ENCODE data around the gene SNTG2.

Gene SNTG2

GRCh38 chr2:964562-964961 lies 13.9 kb downstream of the SNTG2 start:
- H2AFZ ChIP-seq (ENCODE audit: low read length), result no peak overlapping the region

GRCh38 chr2:965640-966147 lies 15.0 kb downstream of the SNTG2 start:
- Histone ChIP-seq H4K20me1 (ENCODE audit: insufficient read depth, low read length, poor library complexity, severe bottlenecking) (no peaks in the 10 kb centered on the region), H3K27me3 (ENCODE audit: insufficient read depth, low read length, poor library complexity, severe bottlenecking) (no peaks in the 10 kb centered on the region), H3K79me2 (ENCODE audit: insufficient read depth, low read length) (no peaks in the 10 kb centered on the region), H3K9me3 (ENCODE audit: insufficient read depth, low read depth, low read length) (peaks cover 7% of the 10 kb centered on the region; the same call in 1 of the 2 replicates), H3K4me2 (ENCODE audit: low read depth, low read length, poor library complexity, severe bottlenecking) (no peak overlapping the region), H3F3A (ENCODE audit: low read depth) (no peaks in the 10 kb centered on the region), H3K4me3 (ENCODE audit: low read length, poor library complexity, severe bottlenecking) (no peak overlapping the region), H3K9ac (ENCODE audit: low read depth, low read length, poor library complexity, severe bottlenecking) (no peak overlapping the region), H3K9me2 (replicated peaks; ENCODE audit: low read depth, low read length) (no peaks in the 10 kb centered on the region), H3K36me3 (ENCODE audit: insufficient read depth, low read length) (no peaks in the 10 kb centered on the region), H2AFZ (ENCODE audit: low read length) (no peak overlapping the region), H3K4me1 (ENCODE audit: insufficient read depth, low read length, poor library complexity, severe bottlenecking) (no peaks in the 10 kb centered on the region)
- no peak for TF ChIP-seq EZH2phosphoT487 (IDR thresholded peaks at IDR 0.05; ENCODE audit: borderline replicate concordance)
- TF ChIP-seq, protein P1, sequence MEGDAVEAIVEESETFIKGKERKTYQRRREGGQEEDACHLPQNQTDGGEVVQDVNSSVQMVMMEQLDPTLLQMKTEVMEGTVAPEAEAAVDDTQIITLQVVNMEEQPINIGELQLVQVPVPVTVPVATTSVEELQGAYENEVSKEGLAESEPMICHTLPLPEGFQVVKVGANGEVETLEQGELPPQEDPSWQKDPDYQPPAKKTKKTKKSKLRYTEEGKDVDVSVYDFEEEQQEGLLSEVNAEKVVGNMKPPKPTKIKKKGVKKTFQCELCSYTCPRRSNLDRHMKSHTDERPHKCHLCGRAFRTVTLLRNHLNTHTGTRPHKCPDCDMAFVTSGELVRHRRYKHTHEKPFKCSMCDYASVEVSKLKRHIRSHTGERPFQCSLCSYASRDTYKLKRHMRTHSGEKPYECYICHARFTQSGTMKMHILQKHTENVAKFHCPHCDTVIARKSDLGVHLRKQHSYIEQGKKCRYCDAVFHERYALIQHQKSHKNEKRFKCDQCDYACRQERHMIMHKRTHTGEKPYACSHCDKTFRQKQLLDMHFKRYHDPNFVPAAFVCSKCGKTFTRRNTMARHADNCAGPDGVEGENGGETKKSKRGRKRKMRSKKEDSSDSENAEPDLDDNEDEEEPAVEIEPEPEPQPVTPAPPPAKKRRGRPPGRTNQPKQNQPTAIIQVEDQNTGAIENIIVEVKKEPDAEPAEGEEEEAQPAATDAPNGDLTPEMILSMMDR (conservative IDR thresholded peaks at IDR 0.05; ENCODE audit: low read length), result no peak

More at GRCh38 chr2:964562-964961, 13.9 kb downstream of the SNTG2 start:
- Histone ChIP-seq H3K27me3 (ENCODE audit: insufficient read depth, low read length, poor library complexity, severe bottlenecking) (no peaks in the 10 kb centered on the region), H3K4me2 (ENCODE audit: low read depth, low read length, poor library complexity, severe bottlenecking) (no peak overlapping the region), H3F3A (ENCODE audit: low read depth) (no peaks in the 10 kb centered on the region), H4K20me1 (ENCODE audit: insufficient read depth, low read length, poor library complexity, severe bottlenecking) (no peaks in the 10 kb centered on the region), H3K79me2 (ENCODE audit: insufficient read depth, low read length) (no peaks in the 10 kb centered on the region), H3K9me2 (replicated peaks; ENCODE audit: low read depth, low read length) (no peaks in the 10 kb centered on the region), H3K4me1 (ENCODE audit: insufficient read depth, low read length, poor library complexity, severe bottlenecking) (no peaks in the 10 kb centered on the region), H3K36me3 (ENCODE audit: insufficient read depth, low read length) (no peaks in the 10 kb centered on the region), H3K9me3 (ENCODE audit: insufficient read depth, low read depth, low read length) (peaks cover 7% of the 10 kb centered on the region; the same call in 1 of the 2 replicates), H3K4me3 (ENCODE audit: low read length, poor library complexity, severe bottlenecking) (no peak overlapping the region), H3K9ac (ENCODE audit: low read depth, low read length, poor library complexity, severe bottlenecking) (no peak overlapping the region)
- no peak for TF ChIP-seq EZH2phosphoT487 (IDR thresholded peaks at IDR 0.05; ENCODE audit: borderline replicate concordance)
- TF ChIP-seq, protein P1 (conservative IDR thresholded peaks at IDR 0.05; ENCODE audit: low read length), result no peak

- Histone ChIP-seq H3K27me3 (ENCODE audit: insufficient read depth, low read length, poor library complexity, severe bottlenecking) (no peaks in the 10 kb centered on the region), H3K4me2 (ENCODE audit: low read depth, low read length, poor library complexity, severe bottlenecking) (no peak overlapping the region), H3K9me2 (replicated peaks; ENCODE audit: low read depth, low read length) (no peaks in the 10 kb centered on the region), H3K9me3 (ENCODE audit: insufficient read depth, low read depth, low read length) (peaks cover 7% of the 10 kb centered on the region; the same call in 1 of the 2 replicates), H3K79me2 (ENCODE audit: insufficient read depth, low read length) (no peaks in the 10 kb centered on the region), H3F3A (ENCODE audit: low read depth) (no peaks in the 10 kb centered on the region), H4K20me1 (ENCODE audit: insufficient read depth, low read length, poor library complexity, severe bottlenecking) (no peaks in the 10 kb centered on the region), H3K36me3 (ENCODE audit: insufficient read depth, low read length) (no peaks in the 10 kb centered on the region), H3K4me3 (ENCODE audit: low read length, poor library complexity, severe bottlenecking) (no peak overlapping the region), H3K4me1 (ENCODE audit: insufficient read depth, low read length, poor library complexity, severe bottlenecking) (peaks cover 18% of the 10 kb centered on the region), H2AFZ (ENCODE audit: low read length) (no peak overlapping the region), H3K9ac (ENCODE audit: low read depth, low read length, poor library complexity, severe bottlenecking) (no peak overlapping the region)
- TF ChIP-seq, protein P1 (conservative IDR thresholded peaks at IDR 0.05; ENCODE audit: low read length), result no peak
- no peak for TF ChIP-seq EZH2phosphoT487 (IDR thresholded peaks at IDR 0.05; ENCODE audit: borderline replicate concordance)
Observed at GRCh38 chr2:973129-973528, 22.5 kb downstream of the SNTG2 start.
